NT2/D1 (cell line): ENCODE results near the gene DPP6.
"Not testable (repeated sequence)": the region's sequence is repeated elsewhere in the genome, so short reads cannot be mapped to it uniquely, and the experiment has no call there.

Source experiments
- SUZ12 ChIP-seq: IDR thresholded peaks from 2 replicates; pipeline ENCODE4 v1.6.1; 2011; ENCODE audit not compliant: insufficient read length, insufficient read depth; ENCODE audit errors: extremely low read depth
- YY1 ChIP-seq: IDR thresholded peaks from 2 replicates; pipeline ENCODE4 v1.6.1; 2011; ENCODE audit not compliant: insufficient read length, insufficient read depth

DNA sequence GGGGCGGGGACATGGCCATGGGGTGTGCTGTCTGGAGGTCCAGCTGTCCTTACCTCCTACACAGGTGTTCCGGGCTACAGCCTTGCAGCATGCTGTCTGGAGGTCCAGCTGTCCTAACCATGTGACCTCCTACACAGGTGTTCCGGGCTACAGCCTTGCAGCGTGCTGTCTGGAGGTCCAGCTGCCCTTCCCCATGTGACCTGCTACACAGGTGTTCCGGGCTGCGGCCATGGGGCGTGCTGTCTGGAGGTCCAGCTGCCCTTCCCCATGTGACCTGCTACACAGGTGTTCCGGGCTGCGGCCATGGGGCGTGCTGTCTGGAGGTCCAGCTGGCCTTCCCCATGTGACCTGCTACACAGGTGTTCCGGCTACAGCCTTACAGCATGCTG is 623.8 kb downstream of the DPP6 start:
- TF ChIP-seq YY1, SUZ12: not testable (repeated sequence)
